ENCODE measurements around the gene INPP5J. TPM values are rescaled to one million over a fixed set of nuclear protein-coding genes. Genes with fewer than 3 reads are reported as not detected.
"Not testable (repeated sequence)": the region's sequence is repeated elsewhere in the genome, so short reads cannot be mapped to it uniquely, and the experiment has no call there.

Gene INPP5J
- total RNA-seq, 1 experiment from 2014 or later = 3.1 TPM

DNA sequence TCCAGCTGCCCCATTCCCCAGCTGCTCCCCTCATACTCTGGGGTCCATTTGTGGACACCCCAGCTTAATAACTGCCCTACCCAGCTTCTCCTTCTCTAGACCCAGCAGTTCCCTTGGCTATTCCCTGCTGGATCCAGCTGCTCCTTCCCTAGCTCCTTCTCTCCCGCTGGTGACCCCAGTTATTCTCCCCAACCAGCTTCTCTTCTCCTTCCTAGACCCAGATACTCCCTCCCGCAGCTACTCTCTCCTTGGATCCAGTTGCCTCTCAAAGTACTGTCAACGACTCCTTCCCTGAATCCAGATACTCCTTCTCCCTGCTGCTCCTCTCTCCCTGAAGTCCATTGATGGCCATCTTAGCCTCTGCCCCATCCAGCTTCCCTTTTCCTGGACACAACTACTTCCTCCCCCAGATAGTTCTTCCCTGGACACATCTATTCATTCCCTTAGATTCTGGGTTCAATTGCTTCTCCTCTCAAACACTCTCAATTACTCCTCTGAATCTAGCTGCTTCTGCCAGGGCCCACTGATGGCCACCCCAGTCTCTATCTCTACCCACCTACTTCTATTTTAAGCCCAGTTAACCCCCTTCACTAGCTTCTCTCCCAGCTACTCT is 27.0 kb upstream of the INPP5J start:
- Histone ChIP-seq H3K9me3 (ENCODE audit: low read length) (no peaks in the 10 kb centered on the region), H3K9me2 (replicated peaks; ENCODE audit: low read length) (no peaks in the 10 kb centered on the region), H3K27me3 (ENCODE audit: low read length) (no peaks in the 10 kb centered on the region), H4K20me1 (ENCODE audit: low read length) (no peaks in the 10 kb centered on the region), H3K4me3 (ENCODE audit: low read length) (no peak overlapping the region), H3K27ac (ENCODE audit: low read length) (no peak overlapping the region), H3K36me3 (ENCODE audit: low read depth, low read length) (peaks cover 41% of the 10 kb centered on the region; the same call in 1 of the 2 replicates), H3K9ac (ENCODE audit: low read length) (no peak overlapping the region), H3K4me2 (ENCODE audit: low read length) (no peak overlapping the region), H3F3A (ENCODE audit: low read length, unreplicated experiment) (no peaks in the 10 kb centered on the region), H3K79me2 (ENCODE audit: low read length) (no peaks in the 10 kb centered on the region), H2AFZ (ENCODE audit: low read length) (no peak overlapping the region), H3K4me1 (ENCODE audit: insufficient read depth, low read length) (no peaks in the 10 kb centered on the region)
- POLR2A ChIA-PET (ENCODE audit: unreplicated experiment) = no interaction called here
- intact Hi-C loops (cut with micrococcal nuclease) = no loop called here
- ATAC-seq (no peak), DNase-seq (no peak)
- no TSS peak for BruUV-seq (replicated peaks)
- no peak for TF ChIP-seq EZH2phosphoT487 (IDR thresholded peaks at IDR 0.05; ENCODE audit: borderline replicate concordance, low read length)
- no peak for TF ChIP-seq EZH2 (IDR thresholded peaks at IDR 0.05; ENCODE audit: low read length, unreplicated experiment)
- TF ChIP-seq, protein P1, sequence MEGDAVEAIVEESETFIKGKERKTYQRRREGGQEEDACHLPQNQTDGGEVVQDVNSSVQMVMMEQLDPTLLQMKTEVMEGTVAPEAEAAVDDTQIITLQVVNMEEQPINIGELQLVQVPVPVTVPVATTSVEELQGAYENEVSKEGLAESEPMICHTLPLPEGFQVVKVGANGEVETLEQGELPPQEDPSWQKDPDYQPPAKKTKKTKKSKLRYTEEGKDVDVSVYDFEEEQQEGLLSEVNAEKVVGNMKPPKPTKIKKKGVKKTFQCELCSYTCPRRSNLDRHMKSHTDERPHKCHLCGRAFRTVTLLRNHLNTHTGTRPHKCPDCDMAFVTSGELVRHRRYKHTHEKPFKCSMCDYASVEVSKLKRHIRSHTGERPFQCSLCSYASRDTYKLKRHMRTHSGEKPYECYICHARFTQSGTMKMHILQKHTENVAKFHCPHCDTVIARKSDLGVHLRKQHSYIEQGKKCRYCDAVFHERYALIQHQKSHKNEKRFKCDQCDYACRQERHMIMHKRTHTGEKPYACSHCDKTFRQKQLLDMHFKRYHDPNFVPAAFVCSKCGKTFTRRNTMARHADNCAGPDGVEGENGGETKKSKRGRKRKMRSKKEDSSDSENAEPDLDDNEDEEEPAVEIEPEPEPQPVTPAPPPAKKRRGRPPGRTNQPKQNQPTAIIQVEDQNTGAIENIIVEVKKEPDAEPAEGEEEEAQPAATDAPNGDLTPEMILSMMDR (conservative IDR thresholded peaks at IDR 0.05; ENCODE audit: low read depth, low read length) = no peak
- CTCF ChIA-PET = interaction anchor here (0.6 kb wide), 1 partner anchor 236 kb away, joined by 4 read pairs; no protein-coding TSS in a partner anchor

DNA sequence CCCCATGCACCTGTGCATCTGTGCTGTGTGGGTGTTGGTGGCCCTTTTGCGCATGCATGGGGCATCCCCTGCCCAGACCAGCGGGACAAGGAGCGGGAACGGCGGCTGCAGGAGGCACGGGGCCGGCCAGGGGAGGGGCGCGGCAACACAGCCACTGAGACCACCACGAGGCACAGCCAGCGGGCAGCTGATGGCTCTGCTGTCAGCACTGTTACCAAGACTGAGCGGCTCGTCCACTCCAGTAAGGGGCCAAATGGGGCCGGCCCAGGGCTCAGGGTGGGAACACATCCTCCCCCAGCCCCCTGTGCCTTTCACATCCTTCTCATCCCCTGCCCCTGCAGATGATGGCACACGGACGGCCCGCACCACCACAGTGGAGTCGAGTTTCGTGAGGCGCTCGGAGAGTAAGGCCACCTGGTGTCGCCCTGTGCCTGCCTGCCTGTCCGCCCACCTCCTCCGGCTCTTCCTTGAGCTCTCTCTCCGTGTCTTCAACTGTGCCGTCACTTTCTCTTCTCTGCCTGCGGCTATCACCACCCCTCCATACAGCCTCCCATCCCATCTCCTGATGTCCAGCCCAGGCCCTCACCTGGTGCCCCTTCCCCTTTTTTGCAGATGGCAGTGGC is 26.0 kb upstream of the INPP5J start:
- POLR2A ChIA-PET (ENCODE audit: unreplicated experiment) = no interaction called here

DNA sequence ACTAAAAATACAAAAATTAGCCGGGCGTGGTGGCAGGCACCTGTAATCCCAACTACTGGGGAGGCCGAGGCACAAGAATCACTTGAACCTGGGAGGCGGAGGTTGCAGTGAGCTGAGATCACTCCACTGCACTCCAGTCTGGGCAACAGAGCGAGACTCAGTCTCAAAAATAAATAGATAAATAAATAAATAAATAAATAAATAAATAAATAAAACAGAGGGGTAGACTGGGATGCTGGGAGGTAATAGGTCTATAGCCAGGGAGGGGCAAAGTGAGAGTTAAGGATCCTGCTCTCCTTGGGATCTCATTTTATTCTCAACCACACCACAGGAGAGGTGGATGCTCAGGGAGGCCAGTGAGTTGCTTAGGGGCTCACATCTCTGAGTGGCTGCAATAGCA is 25.2 kb upstream of the INPP5J start:
- H3K27me3 ChIP-seq (ENCODE audit: low read length); H2AFZ ChIP-seq (ENCODE audit: low read length); H3K27ac ChIP-seq (ENCODE audit: low read length); H4K20me1 ChIP-seq (ENCODE audit: low read length); H3K9me2 ChIP-seq (replicated peaks; ENCODE audit: low read length); H3K4me3 ChIP-seq (ENCODE audit: low read length); ATAC-seq; CTCF ChIA-PET; H3K9me3 ChIP-seq (ENCODE audit: low read length); intact Hi-C loops (cut with micrococcal nuclease); BruUV-seq (replicated peaks); H3K4me2 ChIP-seq (ENCODE audit: low read length); H3K4me1 ChIP-seq (ENCODE audit: insufficient read depth, low read length); POLR2A ChIA-PET (ENCODE audit: unreplicated experiment); H3F3A ChIP-seq (ENCODE audit: low read length, unreplicated experiment); H3K79me2 ChIP-seq (ENCODE audit: low read length); H3K9ac ChIP-seq (ENCODE audit: low read length); DNase-seq: not testable (repeated sequence)
- peaks cover 31% of the 10 kb centered on the region; the same call in 1 of the 2 replicates for H3K36me3 ChIP-seq (ENCODE audit: low read depth, low read length)

More for the DNA sequence above, 26.0 kb upstream of the INPP5J start:
- no peaks in the 10 kb centered on the region for H3F3A ChIP-seq (ENCODE audit: low read length, unreplicated experiment)
- BruUV-seq (replicated peaks) = no TSS peak
- TF ChIP-seq EZH2 (IDR thresholded peaks at IDR 0.05; ENCODE audit: low read length, unreplicated experiment) (no peak), EZH2phosphoT487 (IDR thresholded peaks at IDR 0.05; ENCODE audit: borderline replicate concordance, low read length) (no peak)
- TF ChIP-seq, protein P1 (conservative IDR thresholded peaks at IDR 0.05; ENCODE audit: low read depth, low read length) = no peak
- H3K27me3 ChIP-seq (ENCODE audit: low read length) = no peaks in the 10 kb centered on the region
- H3K27ac ChIP-seq (ENCODE audit: low read length) = no peak overlapping the region
- DNase-seq (no peak), ATAC-seq (no peak)
- intact Hi-C loops (cut with micrococcal nuclease) = no loop called here
- no peak overlapping the region for H3K4me3 ChIP-seq (ENCODE audit: low read length)
- CTCF ChIA-PET = no interaction called here
- no peaks in the 10 kb centered on the region for H3K9me3 ChIP-seq (ENCODE audit: low read length)
- no peak overlapping the region for H2AFZ ChIP-seq (ENCODE audit: low read length)
- no peaks in the 10 kb centered on the region for H3K9me2 ChIP-seq (replicated peaks; ENCODE audit: low read length)
- H3K36me3 ChIP-seq (ENCODE audit: low read depth, low read length) = peaks cover 39% of the 10 kb centered on the region; the same call in 1 of the 2 replicates
- no peaks in the 10 kb centered on the region for H3K79me2 ChIP-seq (ENCODE audit: low read length)
- no peak overlapping the region for H3K9ac ChIP-seq (ENCODE audit: low read length)
- no peaks in the 10 kb centered on the region for H4K20me1 ChIP-seq (ENCODE audit: low read length)
- no peaks in the 10 kb centered on the region for H3K4me1 ChIP-seq (ENCODE audit: insufficient read depth, low read length)
- H3K4me2 ChIP-seq (ENCODE audit: low read length) = no peak overlapping the region

All from PC-3 (cell line).